RWPE1 (cell line): ENCODE results near the gene SF3A1.
A peak's percentile ranks its signal among the peaks of the same experiment; 100 is the strongest.

Experiments used
- CTCF ChIA-PET: fragments of 350-600 bp; sonication (Branson Sonifier 250); formaldehyde crosslinking; extraction: SDS; loops from one replicate; lab custom pipeline; 2021; lab: Yijun Ruan, JAX
- POLR2A ChIA-PET: fragments of 400-600 bp; formaldehyde crosslinking; extraction: SDS; loops from one replicate; lab custom pipeline; 2020; ENCODE audit warnings: antibody characterized with exemption; ENCODE audit not compliant: low non-redundant PET; lab: Yijun Ruan, JAX
- DNase-seq: peaks from one replicate; pipeline ENCODE4 v3.0.0; 2012; ENCODE audit warnings: low spot score
- H3K27ac ChIP-seq: fragments of 450-650 bp; 2 replicates; pipeline ENCODE4 v1.5.1; 2017
- TF ChIP-seq, protein P1 (sequence below): fragments of 450-650 bp; conservative IDR thresholded peaks from 2 replicates; pipeline ENCODE4 v1.5.1; 2017; ENCODE audit warnings: low read depth, mild to moderate bottlenecking

SF3A1 gene

DNA sequence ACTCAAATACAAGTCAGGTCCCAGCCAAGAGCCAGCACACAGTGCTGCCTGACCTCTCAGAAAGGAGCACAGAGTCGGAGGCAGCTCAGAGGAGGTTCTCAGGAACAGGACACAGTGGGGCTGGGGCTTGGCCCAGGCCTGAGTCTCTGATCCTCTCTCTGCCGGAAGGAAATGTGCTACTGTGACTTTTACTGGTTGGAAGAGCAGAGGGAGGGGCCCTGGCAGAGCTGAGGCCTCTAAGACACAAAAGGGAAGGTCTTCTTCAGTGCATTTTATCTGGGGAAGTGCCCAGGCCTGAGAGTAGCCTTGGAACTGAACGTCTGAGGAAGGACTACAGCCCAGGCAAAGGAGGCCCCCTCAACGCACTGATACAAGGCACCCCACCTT is 51.2 kb downstream of the SF3A1 start:
- CTCF ChIA-PET, result interaction anchor here (0.5 to 0.7 kb wide), 2 partner anchors 59 to 1091 kb away, joined by 3 read pairs; no protein-coding TSS in a partner anchor
- POLR2A ChIA-PET, result no interaction called here
- TF ChIP-seq, protein P1, sequence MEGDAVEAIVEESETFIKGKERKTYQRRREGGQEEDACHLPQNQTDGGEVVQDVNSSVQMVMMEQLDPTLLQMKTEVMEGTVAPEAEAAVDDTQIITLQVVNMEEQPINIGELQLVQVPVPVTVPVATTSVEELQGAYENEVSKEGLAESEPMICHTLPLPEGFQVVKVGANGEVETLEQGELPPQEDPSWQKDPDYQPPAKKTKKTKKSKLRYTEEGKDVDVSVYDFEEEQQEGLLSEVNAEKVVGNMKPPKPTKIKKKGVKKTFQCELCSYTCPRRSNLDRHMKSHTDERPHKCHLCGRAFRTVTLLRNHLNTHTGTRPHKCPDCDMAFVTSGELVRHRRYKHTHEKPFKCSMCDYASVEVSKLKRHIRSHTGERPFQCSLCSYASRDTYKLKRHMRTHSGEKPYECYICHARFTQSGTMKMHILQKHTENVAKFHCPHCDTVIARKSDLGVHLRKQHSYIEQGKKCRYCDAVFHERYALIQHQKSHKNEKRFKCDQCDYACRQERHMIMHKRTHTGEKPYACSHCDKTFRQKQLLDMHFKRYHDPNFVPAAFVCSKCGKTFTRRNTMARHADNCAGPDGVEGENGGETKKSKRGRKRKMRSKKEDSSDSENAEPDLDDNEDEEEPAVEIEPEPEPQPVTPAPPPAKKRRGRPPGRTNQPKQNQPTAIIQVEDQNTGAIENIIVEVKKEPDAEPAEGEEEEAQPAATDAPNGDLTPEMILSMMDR, result no peak
- peak overlapping the region; percentile 87 for H3K27ac ChIP-seq
- no peak for DNase-seq

DNA sequence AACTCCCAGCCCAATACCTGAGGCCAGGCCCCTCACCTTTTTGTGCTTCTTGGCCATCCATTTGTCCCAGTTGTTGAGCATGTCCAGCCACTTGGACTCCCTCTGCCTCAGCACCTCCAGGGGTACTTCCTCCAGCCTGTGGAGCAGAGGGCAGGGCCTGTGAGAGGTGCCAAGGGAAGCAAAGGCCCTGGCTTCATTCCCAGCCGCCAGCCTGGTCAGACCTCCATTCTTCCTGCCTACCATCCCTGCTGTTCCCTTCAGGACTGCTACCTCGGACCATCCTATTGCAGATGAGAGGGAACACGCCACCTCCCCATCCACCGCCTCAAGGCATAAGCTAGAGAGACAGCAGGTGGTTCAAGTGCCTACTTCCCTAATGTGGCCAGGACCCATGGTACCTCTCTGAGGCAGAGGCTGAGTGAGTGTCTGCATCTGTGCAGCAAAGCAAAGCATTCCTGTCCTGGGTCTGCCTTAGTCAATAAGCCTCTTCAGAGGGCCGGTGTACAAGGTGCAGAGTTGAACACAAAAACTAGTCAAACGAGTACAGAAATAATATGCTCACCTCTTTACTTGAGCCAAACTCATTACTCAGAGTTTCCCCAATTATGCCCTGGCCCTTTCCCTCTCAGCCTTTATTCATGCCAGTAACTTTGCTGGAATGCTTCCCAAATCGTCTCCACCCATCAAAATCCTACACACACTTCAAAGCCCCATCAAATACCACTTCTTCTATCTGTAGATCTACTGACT is 52.0 kb downstream of the SF3A1 start:
- peak overlapping the region; percentile 87 for H3K27ac ChIP-seq
- TF ChIP-seq, protein P1, result no peak
- DNase-seq, result peak; percentile 54
- ChIA-PET CTCF (interaction anchor here (0.5 kb wide), 1 partner anchor 59 kb away, joined by 3 read pairs; no protein-coding TSS in a partner anchor), POLR2A (no interaction called here)

DNA sequence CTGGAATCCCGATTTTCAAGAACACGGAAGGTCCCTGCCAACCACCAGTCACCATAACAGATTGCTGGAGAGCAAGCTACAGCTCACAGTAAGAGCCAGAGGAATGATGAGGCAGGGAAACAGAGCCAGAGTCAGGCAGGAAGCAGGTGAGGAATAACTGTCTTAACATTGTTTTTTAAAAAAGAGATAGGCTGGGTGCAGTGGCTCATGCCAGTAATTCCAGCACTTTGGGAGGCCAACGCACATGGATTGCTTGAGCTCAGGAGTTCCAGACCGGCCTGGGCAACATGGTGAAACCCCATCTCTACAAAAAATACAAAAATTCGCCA is 53.9 kb downstream of the SF3A1 start:
- TF ChIP-seq, protein P1, result no peak
- no peak for DNase-seq
- CTCF ChIA-PET, result interaction anchor here (0.6 to 1.9 kb wide), 2 partner anchors 15 to 617 kb away, joined by 3 to 9 read pairs; no protein-coding TSS in a partner anchor
- POLR2A ChIA-PET, result no interaction called here
- H3K27ac ChIP-seq, result peak overlapping the region; percentile 94

DNA sequence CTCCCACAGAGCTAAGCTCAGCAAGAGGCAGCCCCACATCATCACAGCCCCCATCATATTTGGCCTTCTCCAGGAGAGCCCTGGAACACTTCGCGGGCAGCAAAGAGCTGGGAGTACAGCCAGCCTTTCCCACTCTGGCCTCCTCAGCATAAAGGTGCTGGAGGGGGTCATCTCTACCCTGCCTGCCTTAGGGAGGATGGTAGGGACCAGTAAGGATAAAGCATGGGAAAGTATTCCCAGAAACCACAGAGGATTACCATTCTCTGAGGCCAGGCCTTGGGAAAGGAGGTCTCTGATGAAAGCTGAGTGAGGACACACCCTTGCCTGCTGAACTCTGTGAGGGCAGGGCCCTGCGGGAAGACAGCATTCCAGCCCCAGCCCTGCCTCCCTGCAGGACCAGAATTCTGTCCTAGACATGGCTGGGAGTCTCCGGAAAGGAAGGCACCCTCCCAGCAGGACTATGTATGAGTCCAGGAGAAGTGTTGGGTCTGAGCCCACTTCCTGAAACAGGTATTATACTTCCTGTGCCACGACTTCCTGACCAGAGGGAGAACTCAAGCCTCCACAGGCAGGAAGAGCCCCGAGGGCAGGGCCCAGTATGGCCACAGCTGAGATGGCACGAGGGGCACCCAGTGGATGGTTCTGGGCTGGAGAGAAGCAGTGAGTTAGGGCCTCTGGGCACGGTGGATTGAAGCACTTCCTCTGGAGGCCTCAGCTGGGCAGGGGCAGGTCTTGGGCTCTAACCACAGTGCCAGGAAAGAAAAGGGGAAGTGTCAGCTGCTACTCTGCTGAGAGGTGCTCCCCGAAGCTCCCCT is 54.5 kb downstream of the SF3A1 start:
- peak overlapping the region; percentile 94 for H3K27ac ChIP-seq
- CTCF ChIA-PET, result interaction anchor here (0.6 to 1.9 kb wide), 3 partner anchors 14 to 618 kb away, joined by 3 to 9 read pairs (median 4); no protein-coding TSS in a partner anchor
- DNase-seq, result no peak
- TF ChIP-seq, protein P1, result no peak
- POLR2A ChIA-PET, result no interaction called here

GRCh38 chr22:30299322-30299721 is 57.4 kb downstream of the SF3A1 start:
- CTCF ChIA-PET, result no interaction called here
- POLR2A ChIA-PET, result no interaction called here
- no peak for DNase-seq
- no peak overlapping the region for H3K27ac ChIP-seq
- TF ChIP-seq, protein P1, result no peak

DNA sequence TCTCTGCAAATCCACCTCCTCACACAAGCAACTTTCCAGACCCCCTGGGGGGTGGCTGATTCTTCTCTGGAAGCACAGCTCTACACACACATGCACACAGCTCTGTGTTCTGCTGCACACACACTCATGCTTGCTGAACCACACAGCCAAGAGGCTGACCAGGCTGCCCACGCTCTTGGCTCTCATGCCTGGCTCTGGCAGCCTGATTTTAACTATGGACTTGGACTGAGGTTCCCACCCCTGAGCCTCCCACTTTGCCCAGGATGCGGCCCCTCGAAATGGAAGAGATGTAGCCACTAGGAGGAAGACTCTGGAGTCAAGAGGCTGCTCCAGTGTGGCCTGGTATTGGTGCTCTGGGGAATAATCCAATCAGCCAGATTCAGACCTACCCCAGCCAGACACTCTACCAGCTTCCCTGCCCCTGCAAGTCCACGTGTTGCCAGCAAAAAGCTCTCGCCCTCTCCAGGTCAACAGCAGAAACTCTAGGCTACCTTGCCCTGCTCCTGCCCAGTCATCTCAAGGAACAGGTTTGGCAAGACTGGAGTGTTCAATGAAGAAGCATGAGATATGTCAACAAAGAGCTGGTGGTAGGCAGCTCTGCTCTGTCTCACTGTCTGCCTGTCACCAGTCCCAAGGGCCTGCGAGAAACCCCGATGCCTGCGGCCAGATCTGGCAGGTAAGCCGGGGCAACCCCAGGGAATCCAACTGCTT is 58.5 kb downstream of the SF3A1 start:
- peak overlapping the region; percentile 0; the same call in 1 of the 2 replicates for H3K27ac ChIP-seq
- POLR2A ChIA-PET, result no interaction called here
- no peak for DNase-seq
- CTCF ChIA-PET, result interaction anchor here (0.8 to 0.9 kb wide), 2 partner anchors 10 to 48 kb away, joined by 4 to 5 read pairs; no protein-coding TSS in a partner anchor
- TF ChIP-seq, protein P1, result no peak
